GM19467 (cell line): ENCODE results near the gene TBC1D14.

ENCODE experiments used
- ATAC-seq: cut with Tn5 transposase; IDR thresholded peaks from one replicate; pipeline ENCODE4 v1.9.1; 2021; ENCODE audit warnings: mild to moderate bottlenecking, moderate library complexity; ENCODE audit not compliant: unreplicated experiment

TBC1D14 gene

DNA sequence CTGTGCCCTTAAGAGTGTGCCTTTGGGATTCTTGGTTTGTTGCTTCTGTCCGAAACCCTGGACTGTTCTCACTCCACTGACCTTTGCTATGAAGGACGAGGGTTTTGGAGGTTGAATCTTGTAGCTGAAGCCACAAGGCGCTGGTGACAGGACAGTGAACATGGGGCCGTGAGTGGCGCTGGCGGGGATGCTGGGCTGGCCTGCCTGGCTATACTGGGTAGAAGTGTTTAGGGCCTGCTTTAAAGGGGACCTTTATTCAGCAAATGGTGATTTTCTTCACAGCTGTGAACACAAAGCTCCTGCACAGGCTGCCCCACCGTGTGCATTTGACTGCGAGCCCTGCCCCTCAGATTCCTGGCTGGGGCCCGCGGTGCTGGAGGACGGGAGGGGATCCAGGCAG, 106.5 kb downstream of the TBC1D14 start:
- ATAC-seq = no peak

DNA sequence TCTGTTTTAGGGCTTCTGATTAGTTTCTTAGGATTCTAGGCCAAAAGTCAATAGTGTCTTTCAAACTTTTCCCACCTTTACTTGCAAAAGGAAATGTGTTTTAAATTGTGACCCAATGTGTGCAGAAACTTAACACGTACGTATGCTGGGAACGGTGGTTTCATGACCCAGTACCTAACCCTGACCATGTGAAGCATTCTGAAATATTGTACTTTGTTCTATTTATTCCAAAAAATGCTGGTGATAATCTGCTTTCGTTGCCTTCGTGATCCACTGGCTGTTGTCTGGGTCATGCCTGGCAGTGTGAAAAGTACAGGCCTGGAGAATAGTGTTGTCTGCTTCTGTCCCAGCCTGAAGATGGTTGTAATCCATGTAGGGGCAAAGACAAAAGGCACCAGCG, 106.9 kb downstream of the TBC1D14 start:
- ATAC-seq = no peak

DNA sequence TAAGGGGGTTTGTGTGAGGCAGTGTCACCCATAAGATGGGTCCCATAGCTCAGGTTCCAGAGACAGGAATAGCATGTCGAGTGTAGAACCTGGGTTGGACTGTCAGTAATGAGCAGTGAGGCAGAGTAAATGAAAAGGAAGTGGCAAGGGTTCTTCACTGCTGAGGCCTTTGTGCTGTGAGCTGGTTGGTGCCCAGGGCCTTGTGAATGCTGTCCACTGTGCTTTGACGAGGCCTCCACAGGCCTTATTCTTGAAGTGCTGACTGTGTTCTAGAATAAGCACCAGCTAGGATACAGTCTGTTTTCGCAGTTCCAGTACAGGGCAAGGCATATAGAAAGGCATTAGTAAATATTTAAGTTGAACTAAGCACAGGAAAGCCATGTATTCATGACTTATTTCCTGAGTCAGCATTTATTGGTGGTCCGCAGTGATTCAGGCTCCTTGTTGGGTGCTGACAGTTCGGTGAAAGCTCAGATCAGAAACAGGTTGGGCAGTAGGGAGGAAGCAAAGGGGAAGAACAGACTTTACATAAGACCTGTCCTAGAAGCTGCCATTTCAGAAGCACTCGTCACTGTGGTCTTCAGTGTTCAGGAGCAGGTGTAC, 107.9 kb downstream of the TBC1D14 start:
- no peak for ATAC-seq

DNA sequence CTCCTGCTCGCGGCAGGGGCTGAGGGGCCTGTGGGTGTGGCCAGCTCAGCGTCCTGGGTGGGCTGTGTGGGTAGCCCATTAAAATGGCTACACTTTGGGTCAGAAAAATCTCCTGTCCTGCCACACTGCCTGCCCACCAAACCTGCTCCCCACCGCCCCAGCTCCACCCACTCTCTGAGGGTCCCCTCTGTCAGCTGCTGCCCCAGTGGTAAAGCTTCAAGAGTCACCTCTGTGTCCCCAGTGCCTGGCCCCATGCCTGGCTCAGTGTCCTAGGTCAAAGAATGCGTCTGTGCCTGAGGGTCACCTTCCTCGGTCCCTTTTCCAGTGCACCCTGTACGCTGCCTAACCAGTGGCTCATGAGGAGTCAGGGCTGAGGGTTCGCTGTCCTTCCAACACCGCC, 108.7 kb downstream of the TBC1D14 start:
- no peak for ATAC-seq

GRCh38 chr4:7019367-7019766, 109.7 kb downstream of the TBC1D14 start:
- ATAC-seq = no peak

- ATAC-seq = no peak
Measured at GRCh38 chr4:7020290-7020689, 110.7 kb downstream of the TBC1D14 start.

DNA sequence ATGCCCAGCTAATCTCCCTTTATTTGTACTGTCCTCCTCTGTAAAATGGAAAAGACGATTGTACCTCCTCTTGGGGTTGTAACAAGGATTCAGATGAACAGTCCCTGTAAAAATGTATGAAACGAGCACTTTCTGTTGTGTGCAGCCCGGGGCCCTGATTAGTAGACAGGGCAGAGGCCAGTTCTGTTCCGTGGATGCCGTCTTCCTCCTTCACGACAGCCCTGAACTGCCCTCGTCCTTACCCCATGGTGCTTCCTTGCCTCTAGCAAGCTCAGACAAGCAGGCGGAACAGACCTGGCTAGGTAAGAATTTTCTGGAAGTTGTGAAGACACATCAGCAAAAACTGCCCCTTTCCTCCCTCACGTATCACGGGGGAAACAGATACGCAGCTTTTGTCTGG, 111.2 kb downstream of the TBC1D14 start:
- no peak for ATAC-seq

GRCh38 chr4:7021355-7021754, 111.7 kb downstream of the TBC1D14 start:
- no peak for ATAC-seq

GRCh38 chr4:7021930-7022664, 112.5 kb downstream of the TBC1D14 start:
- no peak for ATAC-seq

DNA sequence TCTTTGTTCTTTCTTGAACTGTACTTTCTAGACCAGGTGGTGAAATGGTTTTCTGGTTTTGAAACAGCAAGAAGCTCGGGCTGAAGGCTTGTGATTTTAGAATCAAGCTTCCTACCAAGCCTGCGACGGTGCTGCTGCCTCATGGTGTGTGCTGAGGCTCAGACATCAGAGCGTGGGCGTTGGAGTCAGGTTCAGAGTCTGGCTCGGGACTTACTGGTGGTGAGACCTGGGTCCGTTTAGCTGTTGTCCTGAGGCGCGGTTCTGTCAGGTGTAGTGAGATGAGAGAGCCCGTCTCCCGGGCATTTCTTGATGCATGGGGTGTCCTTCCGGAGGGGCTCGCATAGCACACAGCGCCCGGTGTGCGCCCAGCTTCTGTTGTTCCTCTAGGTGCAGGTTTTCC, 113.9 kb downstream of the TBC1D14 start:
- ATAC-seq = no peak

DNA sequence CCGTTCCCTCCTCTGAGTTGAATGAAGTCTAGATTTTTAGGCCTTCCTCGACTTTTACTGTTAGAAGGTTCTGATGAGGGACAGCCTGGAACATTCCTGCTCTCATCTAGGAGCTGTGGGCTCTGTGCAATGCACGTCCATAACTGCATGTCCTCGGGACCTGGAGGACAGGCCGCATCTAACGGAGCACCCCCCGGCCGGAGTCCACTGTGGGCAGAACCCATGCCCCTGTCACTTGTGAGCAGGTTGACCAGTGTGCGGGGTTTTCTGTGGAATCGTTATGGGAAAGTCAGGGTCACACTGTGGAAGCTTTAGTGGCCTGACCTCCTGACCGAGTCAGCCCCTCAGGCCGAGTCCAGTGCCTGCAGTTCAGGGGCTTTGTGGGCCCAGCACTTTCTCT, 114.3 kb downstream of the TBC1D14 start:
- ATAC-seq = no peak

DNA sequence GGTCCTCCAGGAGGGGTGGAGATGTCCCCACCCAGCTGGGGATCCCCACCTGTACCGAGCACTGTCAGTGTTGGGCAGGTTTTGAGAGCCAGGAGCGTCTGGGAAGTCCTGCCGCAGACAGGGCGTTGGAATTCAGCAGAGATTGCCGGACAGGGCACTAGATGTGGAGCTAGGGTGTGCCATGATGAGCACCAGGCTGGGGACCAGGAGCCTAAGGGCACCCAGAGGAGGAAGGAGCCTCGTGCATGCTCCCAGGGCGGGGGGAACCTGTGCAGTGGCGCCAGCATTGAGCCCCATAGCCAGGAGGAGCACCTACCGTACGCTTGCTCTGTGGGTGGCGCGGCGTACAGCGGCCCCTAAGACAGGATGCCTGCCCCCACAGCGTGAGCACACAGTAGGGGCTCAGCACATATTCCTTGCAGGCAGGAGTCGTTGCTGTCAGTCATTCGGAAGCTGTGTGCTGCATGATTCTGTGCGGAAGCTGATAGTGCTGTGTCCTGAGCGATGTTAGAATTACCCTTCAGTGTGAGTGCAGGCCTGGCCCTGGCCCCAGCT, 114.8 kb downstream of the TBC1D14 start:
- ATAC-seq = no peak

DNA sequence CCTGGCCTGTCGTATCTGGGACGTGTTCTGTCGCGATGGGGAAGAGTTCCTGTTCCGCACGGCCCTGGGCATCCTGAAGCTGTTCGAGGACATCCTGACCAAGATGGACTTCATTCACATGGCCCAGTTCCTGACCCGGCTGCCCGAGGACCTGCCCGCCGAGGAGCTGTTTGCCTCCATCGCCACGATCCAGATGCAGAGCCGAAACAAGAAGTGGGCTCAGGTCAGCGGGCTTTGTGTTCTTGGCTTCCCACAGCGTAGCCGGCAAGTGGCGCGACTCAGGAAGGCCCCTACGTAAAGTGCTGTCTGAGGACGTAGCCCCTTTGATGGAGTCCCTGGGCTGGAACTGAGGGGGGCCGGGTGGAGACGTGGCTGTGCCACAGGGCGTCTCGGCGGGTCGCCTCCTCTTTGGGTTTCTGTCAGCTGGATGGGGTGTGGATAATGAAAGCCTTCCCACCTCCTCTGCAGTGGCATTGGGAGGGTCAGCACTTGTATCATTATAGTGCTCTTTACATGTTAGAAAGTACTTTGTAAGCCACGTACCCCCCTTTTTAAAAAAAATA, 115.5 kb downstream of the TBC1D14 start:
- ATAC-seq = no peak

- ATAC-seq = no peak
Measured at GRCh38 chr4:7026107-7026506, 116.5 kb downstream of the TBC1D14 start.

- ATAC-seq = no peak
Measured at GRCh38 chr4:7027284-7027683, 117.7 kb downstream of the TBC1D14 start.

GRCh38 chr4:7027913-7028312, 118.3 kb downstream of the TBC1D14 start:
- ATAC-seq = no peak

- ATAC-seq = no peak
Measured at GRCh38 chr4:7029212-7029611, 119.6 kb downstream of the TBC1D14 start.

GRCh38 chr4:7029921-7030320, 120.3 kb downstream of the TBC1D14 start:
- ATAC-seq = no peak

GRCh38 chr4:7030856-7031255, 121.2 kb downstream of the TBC1D14 start:
- no peak for ATAC-seq

DNA sequence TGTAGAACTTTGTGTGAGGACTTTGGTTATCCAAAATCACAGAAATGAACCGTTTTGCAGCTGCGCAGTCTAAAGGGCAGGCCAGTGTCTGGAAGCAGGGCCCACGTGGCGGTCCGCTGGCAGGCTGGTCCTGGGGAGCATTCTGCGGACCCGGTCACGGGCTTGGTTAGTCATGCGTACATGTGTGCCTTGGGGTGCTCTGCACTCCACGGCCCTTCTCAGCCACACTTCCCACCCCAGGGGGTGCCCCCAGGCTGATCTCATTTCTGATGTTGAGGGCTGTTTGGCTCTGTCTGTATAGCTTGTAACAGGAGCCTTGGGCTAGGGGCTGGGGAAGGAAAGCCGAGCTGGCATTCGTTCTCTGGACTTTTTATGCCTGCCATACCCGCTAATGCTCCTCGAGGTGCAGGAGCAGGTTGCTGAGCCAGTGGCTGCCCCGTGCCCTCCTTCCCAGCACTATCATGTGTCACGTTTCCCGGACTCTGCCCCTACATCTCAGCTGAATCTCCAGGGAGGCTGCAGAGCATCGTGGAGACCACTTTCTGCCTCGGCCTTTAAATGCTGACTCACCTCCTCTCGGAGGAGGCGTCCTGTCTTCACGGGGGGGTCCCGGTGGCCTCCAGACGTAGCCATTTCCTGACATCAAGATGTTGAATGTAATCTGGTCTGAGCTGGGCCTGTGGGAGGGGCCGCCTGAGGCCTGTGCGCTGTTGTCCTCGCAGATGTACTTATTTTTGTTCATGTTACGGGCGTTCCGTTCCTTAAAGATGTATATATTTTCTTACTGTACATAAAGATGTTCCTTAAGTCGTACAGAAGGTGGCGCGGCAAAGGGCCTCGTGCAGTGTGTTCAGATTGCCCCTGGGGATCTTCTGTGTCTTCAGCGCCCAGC, 122.2 kb downstream of the TBC1D14 start:
- ATAC-seq = no peak

DNA sequence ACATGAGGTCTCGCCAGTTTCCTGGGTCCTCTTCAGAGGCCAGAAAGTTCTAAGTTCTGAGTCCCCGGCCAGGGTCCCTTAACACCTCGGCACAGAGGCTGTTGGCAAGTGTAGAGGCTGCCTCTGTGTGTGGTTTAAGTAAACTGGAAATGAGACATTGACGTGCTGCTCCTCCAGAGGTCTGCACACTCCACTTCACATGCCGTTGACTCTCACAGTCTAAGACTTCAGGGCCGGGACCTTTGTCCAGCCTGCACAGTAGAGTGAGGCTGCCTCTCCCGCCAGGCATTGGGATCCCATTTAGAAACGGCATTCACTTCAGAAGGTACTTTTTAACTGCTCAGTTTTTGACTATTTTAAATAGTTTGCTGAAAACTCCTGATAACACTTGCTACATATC, 123.0 kb downstream of the TBC1D14 start:
- no peak for ATAC-seq
